HG02588 (cell line): ENCODE measurements around the gene LRCOL1.

Experiments used
- ATAC-seq: cut with Tn5 transposase; IDR thresholded peaks from one replicate; pipeline ENCODE4 v1.9.1; 2021; ENCODE audit warnings: mild to moderate bottlenecking, moderate library complexity; ENCODE audit not compliant: unreplicated experiment

The LRCOL1 gene

GRCh38 chr12:132569856-132570480 is 40.4 kb downstream of the LRCOL1 start:
- no peak for ATAC-seq

GRCh38 chr12:132568826-132569480 is 41.4 kb downstream of the LRCOL1 start:
- ATAC-seq = no peak

GRCh38 chr12:132568301-132568700 is 42.1 kb downstream of the LRCOL1 start:
- ATAC-seq = no peak

GRCh38 chr12:132566516-132567131 is 43.8 kb downstream of the LRCOL1 start:
- no peak for ATAC-seq

GRCh38 chr12:132565365-132565764 is 45.0 kb downstream of the LRCOL1 start:
- ATAC-seq = no peak

- ATAC-seq = no peak
Measured at GRCh38 chr12:132563911-132564310, 46.5 kb downstream of the LRCOL1 start.

GRCh38 chr12:132562489-132563021 is 47.8 kb downstream of the LRCOL1 start:
- no peak for ATAC-seq

GRCh38 chr12:132561427-132562156 is 48.8 kb downstream of the LRCOL1 start:
- ATAC-seq = no peak

- ATAC-seq = no peak
Measured at GRCh38 chr12:132560614-132561426, 49.6 kb downstream of the LRCOL1 start.

- no peak for ATAC-seq
Measured at GRCh38 chr12:132560364-132560613, 50.1 kb downstream of the LRCOL1 start.

GRCh38 chr12:132559652-132560363 is 50.6 kb downstream of the LRCOL1 start:
- ATAC-seq = no peak

GRCh38 chr12:132558861-132559623 is 51.3 kb downstream of the LRCOL1 start:
- no peak for ATAC-seq

GRCh38 chr12:132558042-132558856 is 52.1 kb downstream of the LRCOL1 start:
- no peak for ATAC-seq

- ATAC-seq = no peak
Measured at GRCh38 chr12:132557291-132558015, 52.9 kb downstream of the LRCOL1 start.

GRCh38 chr12:132556801-132557200 is 53.6 kb downstream of the LRCOL1 start:
- ATAC-seq = no peak

- no peak for ATAC-seq
Measured at GRCh38 chr12:132556216-132556615, 54.2 kb downstream of the LRCOL1 start.

GRCh38 chr12:132555686-132556085 is 54.7 kb downstream of the LRCOL1 start:
- ATAC-seq = no peak
